Measurements from ENCODE around the gene TNRC18.

DNA sequence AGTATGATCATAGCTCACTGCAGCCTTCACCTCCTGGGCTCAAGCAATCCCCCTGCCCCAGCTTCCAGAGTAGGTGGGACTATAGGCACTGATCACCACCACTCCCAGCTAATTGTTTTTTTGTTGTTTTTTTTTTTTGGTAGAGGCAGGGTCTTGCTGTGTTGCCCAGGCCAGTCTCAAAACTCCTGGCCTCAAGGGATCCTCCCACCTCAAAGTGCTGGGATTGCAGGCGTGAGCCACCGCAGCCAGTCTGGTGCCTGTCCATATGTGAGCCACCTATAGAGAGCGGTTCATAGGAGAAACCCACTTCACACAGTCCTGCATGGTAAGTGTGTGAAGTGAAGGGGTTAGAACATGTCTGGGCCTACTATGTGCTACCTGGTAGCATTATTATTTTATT, 93.3 kb downstream of the TNRC18 start:
- TF ChIP-seq, protein P1, sequence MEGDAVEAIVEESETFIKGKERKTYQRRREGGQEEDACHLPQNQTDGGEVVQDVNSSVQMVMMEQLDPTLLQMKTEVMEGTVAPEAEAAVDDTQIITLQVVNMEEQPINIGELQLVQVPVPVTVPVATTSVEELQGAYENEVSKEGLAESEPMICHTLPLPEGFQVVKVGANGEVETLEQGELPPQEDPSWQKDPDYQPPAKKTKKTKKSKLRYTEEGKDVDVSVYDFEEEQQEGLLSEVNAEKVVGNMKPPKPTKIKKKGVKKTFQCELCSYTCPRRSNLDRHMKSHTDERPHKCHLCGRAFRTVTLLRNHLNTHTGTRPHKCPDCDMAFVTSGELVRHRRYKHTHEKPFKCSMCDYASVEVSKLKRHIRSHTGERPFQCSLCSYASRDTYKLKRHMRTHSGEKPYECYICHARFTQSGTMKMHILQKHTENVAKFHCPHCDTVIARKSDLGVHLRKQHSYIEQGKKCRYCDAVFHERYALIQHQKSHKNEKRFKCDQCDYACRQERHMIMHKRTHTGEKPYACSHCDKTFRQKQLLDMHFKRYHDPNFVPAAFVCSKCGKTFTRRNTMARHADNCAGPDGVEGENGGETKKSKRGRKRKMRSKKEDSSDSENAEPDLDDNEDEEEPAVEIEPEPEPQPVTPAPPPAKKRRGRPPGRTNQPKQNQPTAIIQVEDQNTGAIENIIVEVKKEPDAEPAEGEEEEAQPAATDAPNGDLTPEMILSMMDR (IDR thresholded peaks at IDR 0.05) = no peak
- TF ChIP-seq POLR2A (IDR thresholded peaks at IDR 0.05) = no peak
- no peak for TF ChIP-seq EP300 (IDR thresholded peaks at IDR 0.05)
- no peak for TF ChIP-seq POLR2AphosphoS5 (IDR thresholded peaks at IDR 0.05)

All from suprapubic skin (tissue), 4 donors.